HepG2 (cell line): ENCODE results near the gene ZFYVE21.

Experiments
- CSRNP1 ChIP-seq: sonication (generic); formaldehyde crosslinking; IDR thresholded peaks from 2 replicates; pipeline ENCODE4 v1.8.1; 2023; ENCODE audit warnings: mild to moderate bottlenecking, missing genetic modification reagents
- CTCF ChIP-seq: sonication (generic); formaldehyde crosslinking; IDR thresholded peaks from 2 replicates; pipeline ENCODE4 v1.5.0; 2020; ENCODE audit warnings: mild to moderate bottlenecking, missing genetic modification reagents, moderate library complexity
- NFRKB ChIP-seq: fragments of 450-650 bp; IDR thresholded peaks from 2 replicates; pipeline ENCODE4 v1.6.1; 2017
- SIX1 ChIP-seq: sonication (generic); formaldehyde crosslinking; IDR thresholded peaks from 2 replicates; pipeline ENCODE4 v1.4.0; 2020; ENCODE audit warnings: missing genetic modification reagents, borderline replicate concordance
- TEAD2 ChIP-seq: sonication (generic); formaldehyde crosslinking; IDR thresholded peaks from 2 replicates; pipeline ENCODE4 v1.9.0; 2021; ENCODE audit warnings: missing genetic modification reagents
- ZNF790 ChIP-seq: sonication (generic); formaldehyde crosslinking; IDR thresholded peaks from 2 replicates; pipeline ENCODE4 v1.8.0; 2022; ENCODE audit warnings: missing genetic modification reagents, mild to moderate bottlenecking, borderline replicate concordance
- TF ChIP-seq, protein P1 (sequence below): sonication (generic); formaldehyde crosslinking; IDR thresholded peaks from 2 replicates; pipeline ENCODE4 v1.8.1; 2023; ENCODE audit warnings: mild to moderate bottlenecking, inconsistent platforms, moderate library complexity, missing genetic modification reagents, borderline replicate concordance

DNA sequence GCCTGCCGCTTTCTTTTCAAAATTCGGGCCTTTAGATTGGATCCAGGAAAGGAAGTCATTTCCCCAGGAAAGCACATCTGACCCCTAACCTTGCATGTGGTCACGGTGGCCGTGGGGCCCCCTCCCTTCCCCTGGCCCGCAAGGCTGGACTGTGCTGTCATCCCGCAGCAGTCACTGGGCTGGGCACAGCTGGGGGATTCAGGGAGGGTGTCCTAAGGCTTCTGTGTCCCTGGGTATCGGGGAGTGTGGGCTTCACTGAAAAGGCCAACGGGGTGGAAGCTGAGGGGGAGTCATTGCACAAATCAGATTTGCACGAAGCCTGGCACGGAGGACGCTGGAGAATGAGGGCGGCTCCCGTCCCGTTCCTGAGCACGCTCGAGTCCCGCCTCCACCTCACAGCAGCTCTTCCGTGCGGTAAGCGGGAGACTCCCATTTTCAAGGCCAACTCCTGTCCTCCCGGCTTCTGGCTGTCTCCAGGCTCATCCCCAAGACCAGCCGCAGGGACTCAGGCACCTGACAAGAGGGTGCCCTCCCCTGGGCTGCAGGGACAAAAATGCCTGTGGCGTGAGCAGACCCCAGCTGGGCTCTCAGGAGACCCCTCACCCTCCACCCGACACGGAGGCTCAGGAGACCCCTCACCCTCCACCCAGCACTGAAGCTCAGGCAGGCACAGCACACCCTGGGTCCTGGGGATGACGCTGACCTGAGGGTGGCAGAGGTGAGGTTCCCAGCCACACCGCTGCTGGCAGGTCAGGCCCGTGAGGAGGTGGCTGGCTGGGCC lies 9.9 kb upstream of the ZFYVE21 start:
- no peak for TF ChIP-seq ZNF790
- no peak for TF ChIP-seq SIX1 (CRISPR knock-in tag)
- TF ChIP-seq CTCF (CRISPR knock-in tag): no peak
- TF ChIP-seq TEAD2 (CRISPR knock-in tag): no peak
- TF ChIP-seq CSRNP1: no peak
- TF ChIP-seq, protein P1, sequence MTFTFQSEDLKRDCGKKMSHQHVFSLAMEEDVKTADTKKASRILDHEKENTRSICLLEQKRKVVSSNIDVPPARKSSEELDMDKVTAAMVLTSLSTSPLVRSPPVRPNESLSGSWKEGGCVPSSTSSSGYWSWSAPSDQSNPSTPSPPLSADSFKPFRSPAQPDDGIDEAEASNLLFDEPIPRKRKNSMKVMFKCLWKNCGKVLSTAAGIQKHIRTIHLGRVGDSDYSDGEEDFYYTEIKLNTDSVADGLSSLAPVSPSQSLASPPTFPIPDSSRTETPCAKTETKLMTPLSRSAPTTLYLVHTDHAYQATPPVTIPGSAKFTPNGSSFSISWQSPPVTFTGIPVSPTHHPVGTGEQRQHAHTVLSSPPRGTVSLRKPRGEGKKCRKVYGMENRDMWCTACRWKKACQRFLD (CRISPR knock-in tag): no peak
- TF ChIP-seq NFRKB: no peak
